Putamen (tissue), 1 donor: ENCODE measurements around the gene DNAJB2.
"Not testable (repeated sequence)": the region's sequence is repeated elsewhere in the genome, so short reads cannot be mapped to it uniquely, and the experiment has no call there.

Source experiments
- DNase-seq: peaks from one replicate; pipeline ENCODE4 v3.0.0-alpha.2; 2016; ENCODE audit warnings: low spot score

DNAJB2 gene

DNA sequence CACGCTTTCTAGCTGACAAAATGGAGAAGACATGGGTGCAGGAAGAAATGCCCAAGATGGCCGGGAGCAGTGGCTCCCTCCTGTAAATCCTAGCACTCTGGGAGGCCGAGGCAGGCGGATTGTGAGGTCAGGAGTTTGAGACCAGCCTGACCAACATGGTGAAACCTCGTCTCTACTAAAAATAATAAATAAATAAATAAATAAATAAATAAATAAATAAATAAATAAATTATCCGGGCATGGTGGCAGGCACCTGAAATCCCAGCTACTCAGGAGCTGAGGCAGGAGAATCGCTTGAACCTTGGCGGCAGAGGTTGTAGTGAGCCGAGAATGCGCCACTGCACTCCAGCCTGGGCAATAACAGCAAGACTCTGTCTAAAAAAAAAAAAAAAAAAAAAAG lies 20.2 kb upstream of the DNAJB2 start:
- DNase-seq: not testable (repeated sequence)

DNA sequence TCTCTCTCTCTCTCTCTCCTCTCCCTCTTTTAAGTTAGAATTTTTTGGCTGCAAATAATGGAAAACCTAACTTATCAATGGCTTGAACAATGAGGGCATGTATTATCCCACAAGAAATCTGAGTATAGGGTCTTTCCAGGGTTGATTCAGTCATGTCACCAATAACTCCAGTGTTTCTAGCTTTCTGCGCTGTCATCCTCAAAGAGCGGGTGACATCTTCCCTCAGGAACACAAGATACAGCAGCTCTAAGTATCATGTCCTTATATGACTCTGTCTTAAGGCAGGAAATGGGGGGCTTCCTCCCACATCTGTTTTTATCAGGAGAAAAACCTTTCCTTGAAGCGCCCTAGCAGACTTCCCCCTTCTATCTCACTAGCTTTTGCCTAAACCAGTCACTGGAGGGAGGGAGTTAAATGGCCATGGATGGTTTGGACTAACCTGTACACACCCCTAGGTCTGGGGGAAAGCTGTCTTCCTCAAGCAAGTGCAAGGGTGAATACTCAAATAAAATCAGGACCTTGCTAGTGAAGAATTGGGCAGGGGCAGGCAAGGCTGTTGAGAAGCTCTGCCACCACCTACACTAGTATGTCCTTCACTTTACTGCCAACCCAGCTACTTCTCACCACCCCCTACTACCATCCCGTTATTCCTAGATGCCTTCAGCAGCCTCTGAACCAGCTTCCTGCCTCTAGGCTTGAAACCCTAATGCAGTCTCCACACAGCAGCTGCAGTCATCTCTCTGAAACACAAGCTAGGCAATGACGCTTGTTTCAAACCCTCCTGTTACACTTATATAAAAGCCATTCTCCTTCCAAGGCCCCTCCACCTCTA lies 17.9 kb upstream of the DNAJB2 start:
- DNase-seq: no peak

DNA sequence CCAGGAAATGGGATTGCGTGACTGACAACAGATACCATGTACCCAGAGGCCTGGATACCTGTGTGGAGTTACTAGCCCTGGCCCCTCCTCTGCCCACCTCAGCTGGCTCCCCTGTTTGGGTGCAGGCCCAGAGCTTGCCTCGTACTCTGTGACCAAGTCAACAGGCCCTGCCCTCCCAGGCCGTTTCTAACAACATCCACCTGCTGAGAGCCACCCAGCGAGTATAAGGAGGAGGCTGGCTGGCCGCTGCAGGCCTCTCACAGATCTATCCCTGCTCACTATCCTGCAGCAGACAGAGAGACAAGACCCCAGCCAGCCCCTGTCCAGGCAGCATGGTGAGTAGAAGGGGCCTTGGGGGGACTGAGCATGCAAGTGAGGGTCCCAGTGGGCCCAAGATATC lies 12.9 kb upstream of the DNAJB2 start:
- no peak for DNase-seq

DNA sequence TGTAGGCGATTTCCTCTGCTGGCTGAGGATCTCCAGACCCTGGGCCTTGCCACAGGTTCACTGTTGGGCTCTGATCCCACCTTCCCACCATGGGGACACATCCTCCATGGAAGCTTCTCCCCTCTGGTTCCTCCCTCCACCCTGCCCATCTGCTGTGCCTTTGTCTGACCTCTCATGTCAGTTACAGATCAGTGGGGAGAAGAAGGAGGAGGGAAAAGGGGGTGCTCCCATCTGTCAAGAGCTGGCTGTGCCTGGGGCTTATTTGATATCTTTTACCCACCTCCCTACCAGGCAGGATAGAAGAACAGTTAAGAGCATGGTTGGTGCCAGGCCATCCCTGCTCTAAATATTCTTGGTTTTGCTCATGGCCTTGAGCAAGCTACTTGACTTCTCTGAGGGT lies 12.3 kb upstream of the DNAJB2 start:
- DNase-seq: no peak

GRCh38 chr2:219268294-219268693 lies 10.9 kb upstream of the DNAJB2 start:
- no peak for DNase-seq

- DNase-seq: no peak
Measured at GRCh38 chr2:219269362-219270054, 9.7 kb upstream of the DNAJB2 start.

- DNase-seq: no peak
Measured at GRCh38 chr2:219270055-219270372, 9.2 kb upstream of the DNAJB2 start.

GRCh38 chr2:219271021-219271420 lies 8.1 kb upstream of the DNAJB2 start:
- no peak for DNase-seq

GRCh38 chr2:219272356-219272755 lies 6.8 kb upstream of the DNAJB2 start:
- DNase-seq: no peak

DNA sequence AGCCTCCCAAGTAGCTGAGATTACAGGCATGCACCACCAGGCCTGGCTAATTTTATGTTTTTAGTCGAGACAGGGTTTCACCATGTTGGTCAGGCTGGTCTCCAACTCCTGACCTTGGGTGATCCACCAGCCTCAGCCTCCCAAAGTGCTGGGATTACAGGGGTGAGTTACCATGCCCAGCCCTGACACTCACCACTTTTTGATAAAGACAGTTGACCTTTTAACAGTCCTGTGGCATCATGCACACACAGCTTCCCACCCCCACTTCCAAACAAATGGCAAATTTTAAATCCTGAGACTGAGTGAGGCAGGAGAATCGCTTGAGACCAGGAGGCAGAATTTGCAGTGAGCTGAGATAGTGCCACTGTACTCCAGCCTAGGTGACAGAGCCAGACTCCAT lies 6.2 kb upstream of the DNAJB2 start:
- DNase-seq: no peak

GRCh38 chr2:219273937-219274336 lies 5.2 kb upstream of the DNAJB2 start:
- no peak for DNase-seq

DNA sequence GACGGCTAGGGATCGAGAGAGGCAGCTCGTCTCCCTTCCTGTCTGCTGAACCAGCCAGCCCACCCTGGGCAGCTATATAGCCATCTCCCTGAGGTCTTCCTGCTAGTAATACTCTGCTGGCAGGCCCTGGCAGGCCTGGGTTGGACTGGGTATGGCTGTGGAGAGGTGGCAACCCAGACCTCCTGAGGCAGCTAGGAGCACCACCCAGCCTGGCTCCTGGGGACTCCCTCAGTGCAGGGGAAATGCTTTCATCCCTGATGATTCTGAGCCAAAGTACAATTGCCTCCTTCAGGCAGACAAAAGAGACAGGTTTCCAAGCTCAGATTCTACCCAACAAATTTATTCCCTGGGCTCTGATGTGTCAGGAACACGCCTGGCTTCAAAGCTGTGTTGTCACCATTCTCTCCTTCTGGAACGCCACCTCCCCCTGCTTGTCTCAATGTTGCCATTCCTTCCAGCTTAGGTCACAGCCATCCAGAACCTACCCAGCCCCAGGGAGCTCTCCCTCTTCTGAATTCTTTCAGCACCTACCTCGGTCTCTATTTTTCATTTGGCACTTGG lies 4.7 kb upstream of the DNAJB2 start:
- DNase-seq: no peak

DNA sequence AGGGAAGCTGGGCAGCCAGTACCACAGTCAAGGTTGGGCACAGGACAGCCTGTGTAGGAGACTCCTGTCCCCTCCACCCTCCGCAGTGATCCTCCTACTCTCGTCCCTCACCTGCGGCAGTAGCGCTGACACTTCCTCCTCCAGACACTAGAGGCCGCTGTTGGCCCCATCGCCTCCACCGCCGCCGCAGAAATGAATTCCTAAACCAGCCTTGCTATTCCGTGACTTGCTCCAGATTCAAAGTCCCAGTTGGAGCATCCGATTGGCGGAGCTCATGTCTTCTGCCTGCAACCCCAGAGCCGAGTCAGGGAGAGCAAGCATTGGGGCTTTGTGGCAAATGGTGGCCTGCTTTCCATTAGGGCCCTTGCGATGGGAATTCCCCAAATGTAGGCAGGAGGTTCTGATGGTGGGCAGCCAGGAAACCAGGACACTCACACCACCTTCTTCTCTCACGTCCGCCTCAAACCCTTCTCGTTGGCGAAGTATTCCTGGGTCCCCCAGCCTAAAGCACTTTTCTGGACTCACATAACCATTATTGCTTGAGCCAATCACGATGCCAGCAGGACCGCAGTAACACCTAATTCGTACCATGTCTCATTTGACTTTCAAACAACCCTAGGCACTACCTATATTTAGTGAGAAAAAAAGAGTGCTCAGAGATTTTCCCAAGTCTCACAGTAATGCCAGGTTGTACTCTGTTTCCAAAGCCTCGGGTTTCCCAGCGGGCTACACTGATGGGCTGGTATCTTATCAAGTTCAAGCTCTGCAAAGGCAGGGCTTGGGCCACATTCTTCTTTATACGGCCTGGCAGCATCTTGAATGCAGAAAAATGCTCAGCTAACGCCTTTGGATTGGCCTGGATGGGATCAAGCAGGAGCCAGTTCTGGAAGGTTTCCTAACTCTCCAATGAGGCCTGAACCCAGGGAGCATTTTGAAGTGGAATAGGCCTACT lies 1.2 kb upstream of the DNAJB2 start:
- peak; percentile 88 for DNase-seq

- DNase-seq: no peak
Measured at GRCh38 chr2:219278655-219279150, 463 bp upstream of the DNAJB2 start.

- DNase-seq: no peak
Measured at GRCh38 chr2:219279916-219280516, 850 bp downstream of the DNAJB2 start.

GRCh38 chr2:219280651-219281050 lies 1.5 kb downstream of the DNAJB2 start:
- no peak for DNase-seq

GRCh38 chr2:219281588-219281987 lies 2.4 kb downstream of the DNAJB2 start:
- DNase-seq: no peak

DNA sequence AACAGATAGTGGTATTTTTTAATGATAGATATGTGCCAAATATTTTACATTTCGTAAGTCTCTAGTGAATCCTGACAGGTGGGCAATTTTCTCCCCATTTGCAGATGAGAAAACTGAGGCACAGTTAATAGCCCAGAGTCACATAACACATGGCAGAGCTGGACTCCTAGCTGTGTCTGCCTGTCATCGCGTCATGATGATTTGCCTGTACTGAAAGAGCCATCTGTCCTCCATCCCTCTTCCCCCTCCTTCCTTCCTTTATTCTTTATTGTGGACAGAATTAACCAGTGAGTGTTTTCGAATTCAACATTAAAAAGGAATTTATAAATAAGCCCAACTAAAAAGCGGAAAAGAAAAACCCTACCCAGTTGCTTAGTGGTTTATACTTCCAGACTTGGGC lies 3.2 kb downstream of the DNAJB2 start:
- peak; percentile 85 for DNase-seq

DNA sequence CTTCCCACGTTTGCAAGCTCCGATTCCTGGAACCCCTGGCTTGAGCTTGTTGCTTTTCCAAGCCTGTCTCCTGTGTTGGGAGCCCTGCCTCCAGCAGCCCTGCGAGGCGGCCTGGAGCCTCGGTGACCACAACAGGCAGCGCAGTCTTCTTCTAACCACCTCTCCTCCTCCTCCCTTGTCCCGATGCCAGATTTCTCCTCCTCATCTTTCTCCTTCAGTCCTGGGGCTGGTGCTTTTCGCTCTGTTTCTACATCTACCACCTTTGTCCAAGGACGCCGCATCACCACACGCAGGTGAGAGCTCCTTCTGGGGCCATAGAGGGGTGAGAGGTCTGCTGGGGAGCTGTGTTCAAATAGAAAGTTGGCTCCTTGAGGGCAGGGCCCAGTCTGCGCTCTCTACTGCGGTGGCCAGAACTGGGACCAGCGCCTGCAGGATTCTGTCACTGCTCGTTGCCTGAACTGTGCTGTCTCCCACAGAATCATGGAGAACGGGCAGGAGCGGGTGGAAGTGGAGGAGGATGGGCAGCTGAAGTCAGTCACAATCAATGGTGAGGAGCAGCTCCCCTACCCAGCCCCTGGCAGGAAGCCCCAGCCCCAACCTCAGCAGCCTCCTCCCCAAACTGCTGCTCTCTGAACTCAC lies 3.9 kb downstream of the DNAJB2 start:
- DNase-seq: no peak

- DNase-seq: no peak
Measured at GRCh38 chr2:219284501-219285372, 5.6 kb downstream of the DNAJB2 start.
